Cortex of kidney (tissue), 1 donor: Measurements from ENCODE around the gene NFIX.

Experiments
- DNase-seq: peaks from one replicate; lab custom pipeline; 2025; lab: John Stamatoyannopoulos, UW

Gene NFIX

GRCh38 chr19:13128583-13128982 is 133.3 kb downstream of the NFIX start:
- DNase-seq = no peak

GRCh38 chr19:13129384-13129783 is 134.1 kb downstream of the NFIX start:
- DNase-seq = no peak

GRCh38 chr19:13130886-13131490 is 135.7 kb downstream of the NFIX start:
- DNase-seq = no peak

- no peak for DNase-seq
These were observed 137.4 kb downstream of the NFIX start for GRCh38 chr19:13132471-13133180.

DNA sequence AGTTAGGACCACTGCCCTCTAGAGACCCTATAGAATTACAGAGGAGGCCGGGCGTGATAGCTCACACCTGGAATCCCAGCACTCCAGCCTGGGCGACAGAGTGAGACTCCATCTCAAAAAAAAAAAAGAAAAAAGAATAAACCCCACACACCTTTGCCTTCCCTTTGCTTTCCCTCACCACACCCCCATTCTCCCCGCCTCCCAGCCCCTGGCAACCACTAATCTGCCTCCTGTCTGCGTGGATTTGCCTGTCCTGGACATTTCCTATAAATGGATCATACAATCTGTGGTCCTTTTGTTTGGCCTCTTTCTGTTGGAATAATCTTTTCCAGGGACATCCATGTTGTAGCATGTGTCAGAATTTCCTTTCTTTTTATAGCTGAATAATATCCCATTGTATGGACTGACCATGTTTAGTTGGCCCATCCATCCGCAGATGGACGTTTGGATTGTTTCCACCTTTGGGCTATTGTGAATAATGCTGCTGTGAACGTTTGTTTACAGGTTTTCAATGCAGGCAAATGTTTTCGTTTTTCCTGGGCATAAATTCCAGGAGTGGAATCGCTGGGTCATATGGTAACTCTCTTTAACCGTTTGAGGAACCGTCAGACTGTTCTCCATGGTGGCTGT is 138.1 kb downstream of the NFIX start:
- DNase-seq = no peak

DNA sequence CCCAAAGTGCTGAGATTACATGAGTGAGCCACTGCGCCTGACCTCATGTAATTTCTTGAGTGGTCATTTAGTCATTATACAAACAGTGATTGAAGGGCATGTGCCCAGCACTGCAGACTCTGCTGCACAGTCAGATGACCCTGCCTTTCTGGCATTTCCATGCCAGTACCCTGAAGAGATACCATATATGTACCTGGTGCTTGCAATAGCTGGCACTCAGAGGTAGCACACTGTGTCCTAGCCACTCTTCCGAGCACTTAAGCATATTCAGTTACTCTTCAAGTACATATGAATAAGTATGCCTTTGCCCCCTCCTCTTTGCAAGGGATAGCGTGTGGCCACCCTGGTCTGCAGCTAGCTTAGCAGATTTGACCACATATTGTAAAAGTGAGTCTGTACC is 139.4 kb downstream of the NFIX start:
- DNase-seq = no peak

DNA sequence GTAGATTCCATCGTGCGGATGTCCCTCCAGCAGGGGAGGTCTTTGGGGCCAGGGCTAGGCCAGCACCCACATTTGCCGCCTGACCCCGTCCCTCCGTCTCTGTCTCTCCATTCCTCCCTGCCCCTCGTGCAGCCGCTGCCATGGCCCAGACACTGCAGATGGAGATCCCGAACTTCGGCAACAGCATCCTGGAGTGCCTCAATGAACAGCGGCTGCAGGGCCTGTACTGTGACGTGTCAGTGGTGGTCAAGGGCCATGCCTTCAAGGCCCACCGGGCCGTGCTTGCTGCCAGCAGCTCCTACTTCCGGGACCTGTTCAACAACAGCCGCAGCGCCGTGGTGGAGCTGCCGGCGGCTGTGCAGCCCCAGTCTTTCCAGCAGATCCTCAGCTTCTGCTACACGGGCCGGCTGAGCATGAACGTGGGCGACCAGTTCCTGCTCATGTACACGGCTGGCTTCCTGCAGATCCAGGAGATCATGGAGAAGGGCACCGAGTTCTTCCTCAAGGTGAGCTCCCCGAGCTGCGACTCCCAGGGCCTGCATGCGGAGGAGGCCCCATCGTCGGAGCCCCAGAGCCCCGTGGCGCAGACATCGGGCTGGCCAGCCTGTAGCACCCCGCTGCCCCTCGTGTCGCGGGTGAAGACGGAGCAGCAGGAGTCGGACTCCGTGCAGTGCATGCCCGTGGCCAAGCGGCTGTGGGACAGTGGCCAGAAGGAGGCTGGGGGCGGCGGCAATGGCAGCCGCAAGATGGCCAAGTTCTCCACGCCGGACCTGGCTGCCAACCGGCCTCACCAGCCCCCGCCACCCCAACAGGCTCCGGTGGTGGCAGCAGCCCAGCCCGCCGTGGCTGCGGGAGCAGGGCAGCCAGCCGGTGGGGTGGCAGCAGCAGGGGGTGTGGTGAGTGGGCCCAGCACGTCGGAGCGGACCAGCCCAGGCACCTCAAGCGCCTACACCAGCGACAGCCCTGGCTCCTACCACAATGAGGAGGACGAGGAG is 140.1 kb downstream of the NFIX start:
- no peak for DNase-seq

DNA sequence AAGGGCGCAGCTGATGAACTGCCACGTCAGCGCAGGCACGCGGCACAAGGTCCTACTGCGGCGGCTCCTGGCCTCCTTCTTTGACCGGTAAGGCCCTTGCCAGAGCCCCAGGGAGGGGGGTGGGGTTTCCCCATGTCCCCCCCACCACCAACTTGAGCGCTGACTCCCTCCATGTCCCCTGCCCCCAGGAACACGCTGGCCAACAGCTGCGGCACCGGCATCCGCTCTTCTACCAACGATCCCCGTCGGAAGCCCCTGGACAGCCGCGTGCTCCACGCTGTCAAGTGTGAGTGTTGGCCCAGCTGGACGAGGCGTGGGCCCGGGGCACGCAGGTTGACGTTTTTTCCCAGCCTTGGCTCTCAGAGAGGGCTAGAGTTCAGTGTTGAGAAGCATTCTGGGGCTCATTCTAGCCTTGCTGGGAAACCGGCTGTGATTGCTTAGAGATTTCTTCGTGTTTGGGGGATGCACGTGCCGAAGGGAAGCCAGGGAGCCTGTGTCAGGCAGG is 142.1 kb downstream of the NFIX start:
- DNase-seq = no peak

DNA sequence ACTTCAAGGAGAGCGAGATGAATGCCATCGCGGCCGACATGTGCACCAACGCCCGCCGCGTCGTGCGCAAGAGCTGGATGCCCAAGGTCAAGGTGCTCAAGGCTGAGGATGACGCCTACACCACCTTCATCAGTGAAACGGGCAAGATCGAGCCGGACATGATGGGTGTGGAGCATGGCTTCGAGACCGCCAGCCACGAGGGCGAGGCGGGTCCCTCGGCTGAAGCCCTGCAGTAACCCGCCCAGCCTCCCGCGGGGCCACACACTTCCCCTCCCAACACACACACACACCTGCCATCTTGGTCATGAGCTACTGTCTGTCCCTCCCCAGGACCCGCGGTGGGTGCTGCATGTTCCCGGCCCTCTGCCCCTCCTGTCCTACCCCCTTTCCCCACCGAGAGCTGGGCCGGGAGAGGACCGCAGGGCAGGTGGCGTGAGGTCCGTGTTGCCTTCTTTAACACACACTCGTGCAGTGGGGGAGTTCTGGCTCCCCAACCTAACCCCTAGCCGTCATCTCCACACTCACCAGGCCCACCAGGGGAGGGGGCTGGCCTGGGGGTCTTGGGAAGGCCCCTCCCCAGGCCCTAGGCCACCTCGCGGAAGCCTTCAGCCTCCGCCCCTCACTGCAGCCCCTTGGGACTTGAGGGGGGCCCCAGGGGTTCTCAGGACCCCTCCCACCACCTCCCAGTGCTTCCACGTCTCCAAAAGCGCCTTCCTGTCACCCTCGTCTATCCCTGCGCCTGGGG is 143.1 kb downstream of the NFIX start:
- DNase-seq = no peak

GRCh38 chr19:13138916-13139198 is 143.6 kb downstream of the NFIX start:
- DNase-seq = no peak

- DNase-seq = no peak
These were observed 144.5 kb downstream of the NFIX start for GRCh38 chr19:13139633-13140311.

DNA sequence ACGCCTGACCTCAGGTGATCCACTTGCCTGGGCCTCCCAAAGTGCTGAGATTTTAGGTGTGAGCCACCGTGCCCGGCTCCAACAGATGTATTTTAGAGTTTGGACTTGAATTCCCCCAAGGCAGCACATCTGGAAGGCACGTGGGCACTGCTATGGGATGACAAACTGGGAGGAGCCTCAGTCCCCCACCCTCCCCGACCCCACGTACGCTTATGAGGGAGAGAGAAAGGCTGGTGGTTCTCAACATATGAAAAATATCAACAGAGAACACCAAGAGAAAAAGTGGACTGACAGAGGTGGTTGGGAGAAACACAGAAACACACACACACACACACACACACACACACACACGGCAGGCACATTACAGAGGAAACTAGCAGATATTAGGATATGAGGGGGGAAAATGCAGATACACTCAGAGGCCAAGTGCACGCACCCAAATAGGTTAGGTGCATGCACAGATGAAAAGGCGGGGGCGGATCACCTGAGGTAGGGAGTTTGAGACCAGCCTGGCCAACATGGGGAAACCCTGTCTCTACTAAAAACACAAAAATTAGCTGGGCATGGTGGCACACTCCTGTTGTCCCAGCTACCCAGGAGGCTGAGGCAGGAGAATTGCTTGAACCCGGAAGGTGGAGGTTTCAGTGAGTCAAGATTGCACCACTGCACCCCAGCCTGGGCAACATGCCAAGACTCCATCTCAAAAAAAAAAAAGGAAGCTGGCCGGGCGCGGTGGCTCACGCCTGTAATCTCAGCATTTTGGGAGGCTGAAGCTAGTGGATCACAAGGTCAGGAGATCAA is 151.7 kb downstream of the NFIX start:
- DNase-seq = no peak
